SK-N-SH (cell line): Measurements from ENCODE around the gene CYP2A7. TPM values are rescaled to one million over a fixed set of nuclear protein-coding genes. Genes with fewer than 3 reads are reported as not detected.
"Not testable (repeated sequence)": the region's sequence is repeated elsewhere in the genome, so short reads cannot be mapped to it uniquely, and the experiment has no call there.

ENCODE experiments used
- CTCF ChIA-PET: fragments of 300-600, 350-600 bp; formaldehyde crosslinking; extraction: SDS; loops from one replicate; lab custom pipeline; 2021; lab: Yijun Ruan, JAX
- POLR2A ChIA-PET: fragments of 350-600 bp; sonication (Branson Sonifier 250); formaldehyde crosslinking; extraction: SDS; loops from one replicate; lab custom pipeline; 2020; ENCODE audit warnings: antibody characterized with exemption, inconsistent platforms; lab: Yijun Ruan, JAX
- DNase-seq: peaks from one replicate; pipeline ENCODE4 v3.0.0; 2012
- H2AFZ ChIP-seq: fragments of 200-600 bp; sonication (generic); 2 replicates; pipeline ENCODE4 v1.8.1; 2016; ENCODE audit warnings: antibody characterized with exemption, mild to moderate bottlenecking, low read depth
- H3F3A ChIP-seq: fragments of 200-600 bp; sonication (generic); replicated peaks from 2 replicates; pipeline ENCODE3; 2016; ENCODE audit warnings: antibody characterized with exemption, mild to moderate bottlenecking; ENCODE audit not compliant: insufficient read depth
- H3K27ac ChIP-seq, 2 experiments: fragments of 200-500 bp in 1 of 2; fragments of 200-600 bp in 1 of 2; sonication (Bioruptor generic) in 1 of 2; sonication (generic), shearing (Covaris generic) in 1 of 2; 2 replicates each; pipeline versions ENCODE4 v1.5.1 to v1.6.1; 2014 to 2016; ENCODE audit warnings: low read depth in 2 of 2, inconsistent platforms in 1 of 2, low read length in 1 of 2, mild to moderate bottlenecking in 1 of 2, mixed read lengths in 1 of 2
- H3K27me3 ChIP-seq: fragments of 200-600 bp; sonication (generic), shearing (Covaris generic); 2 replicates; pipeline ENCODE4 v1.6.1; 2016; ENCODE audit warnings: mixed run types; ENCODE audit not compliant: insufficient read depth
- H3K36me3 ChIP-seq, 2 experiments: fragments of 200-500 bp in 1 of 2; fragments of 200-600 bp in 1 of 2; sonication (Bioruptor generic) in 1 of 2; sonication (generic) in 1 of 2; replicated peaks in 1 of 2; 2 replicates each; pipeline versions ENCODE3 to v1.5.1; 2014 to 2016; ENCODE audit warnings: low read length in 1 of 2, mild to moderate bottlenecking in 1 of 2; ENCODE audit not compliant: insufficient read depth in 2 of 2, control insufficient read depth in 1 of 2
- H3K4me1 ChIP-seq, 2 experiments: fragments of 200-500 bp in 1 of 2; fragments of 200-600 bp in 1 of 2; sonication (Bioruptor generic) in 1 of 2; sonication (generic), shearing (Covaris generic) in 1 of 2; 2 replicates each; pipeline versions ENCODE4 v1.5.1 to v1.6.1; 2014 to 2016; ENCODE audit warnings: low read depth in 1 of 2, low read length in 1 of 2, mixed run types in 1 of 2; ENCODE audit not compliant: insufficient read depth in 2 of 2, control insufficient read depth in 1 of 2
- H3K4me2 ChIP-seq: fragments of 200-600 bp; sonication (generic), shearing (Covaris generic); 2 replicates; pipeline ENCODE4 v1.6.1; 2017; ENCODE audit warnings: mixed run types
- H3K4me3 ChIP-seq, 2 experiments: fragments of 200-500 bp in 1 of 2; fragments of 200-600 bp in 1 of 2; sonication (Bioruptor generic) in 1 of 2; sonication (generic), shearing (Covaris generic) in 1 of 2; 2 replicates each; pipeline versions ENCODE4 v1.5.1 to v1.8.1; 2014 to 2016; ENCODE audit warnings: low read depth in 2 of 2, inconsistent platforms in 1 of 2, low read length in 1 of 2, mild to moderate bottlenecking in 1 of 2, mixed read lengths in 1 of 2, moderate library complexity in 1 of 2
- H3K79me2 ChIP-seq: fragments of 200-600 bp; sonication (generic); 2 replicates; pipeline ENCODE4 v1.8.1; 2017; ENCODE audit warnings: mild to moderate bottlenecking; ENCODE audit not compliant: insufficient read depth
- H3K9ac ChIP-seq: fragments of 200-600 bp; sonication (generic); 2 replicates; pipeline ENCODE4 v1.6.1; 2017; ENCODE audit warnings: mixed run types
- H3K9me2 ChIP-seq: fragments of 200-600 bp; sonication (generic); 2 replicates; pipeline ENCODE4 v1.6.1; 2017; ENCODE audit warnings: mixed run types
- H3K9me3 ChIP-seq: fragments of 200-600 bp; sonication (generic); 2 replicates; pipeline ENCODE4 v1.6.1; 2017; ENCODE audit warnings: mixed run types, mild to moderate bottlenecking, moderate library complexity
- H4K20me1 ChIP-seq: fragments of 200-600 bp; sonication (generic); 2 replicates; pipeline ENCODE4 v1.6.1; 2017; ENCODE audit warnings: mild to moderate bottlenecking, mixed run types; ENCODE audit not compliant: insufficient read depth
- ELF1 ChIP-seq: IDR thresholded peaks from 2 replicates; pipeline ENCODE4 v1.4.0; 2012
- EZH2phosphoT487 ChIP-seq: fragments of 200-600 bp; sonication (generic); IDR thresholded peaks from 2 replicates; pipeline ENCODE4 v1.6.1; 2017; ENCODE audit warnings: low read depth, mixed run types, mild to moderate bottlenecking, antibody characterized with exemption, moderate library complexity, borderline replicate concordance
- FOSL2 ChIP-seq: IDR thresholded peaks from 2 replicates; pipeline ENCODE4 v1.4.0; 2012; ENCODE audit warnings: low read depth, mild to moderate bottlenecking, moderate library complexity, borderline replicate concordance
- FOXJ3 ChIP-seq: sonication (generic); formaldehyde crosslinking; IDR thresholded peaks from 2 replicates; pipeline ENCODE4 v1.5.1; 2020; ENCODE audit warnings: mild to moderate bottlenecking, missing genetic modification reagents
- GABPA ChIP-seq: IDR thresholded peaks from 2 replicates; pipeline ENCODE4 v1.4.0; 2012; ENCODE audit warnings: low read depth, mild to moderate bottlenecking
- GATA2 ChIP-seq: sonication (generic); formaldehyde crosslinking; IDR thresholded peaks from 2 replicates; pipeline ENCODE4 v1.5.0; 2020; ENCODE audit warnings: mild to moderate bottlenecking, missing genetic modification reagents
- NFIC ChIP-seq: IDR thresholded peaks from 2 replicates; pipeline ENCODE4 v1.4.0; 2012; ENCODE audit warnings: borderline replicate concordance
- NRF1 ChIP-seq: IDR thresholded peaks from 2 replicates; pipeline ENCODE4 v1.6.1; 2012; ENCODE audit warnings: low read depth, mild to moderate bottlenecking, low read length
- POLR2AphosphoS5 ChIP-seq: IDR thresholded peaks from 2 replicates; pipeline ENCODE4 v1.6.1; 2012; ENCODE audit warnings: low read depth, low read length
- RCOR1 ChIP-seq: fragments of 150-350 bp; IDR thresholded peaks from 2 replicates; pipeline ENCODE4 v1.6.1; 2017; ENCODE audit warnings: antibody characterized with exemption, low read length
- RXRA ChIP-seq: IDR thresholded peaks from 2 replicates; pipeline ENCODE4 v1.4.0; 2012; ENCODE audit warnings: low read depth, mild to moderate bottlenecking, borderline replicate concordance
- TEAD4 ChIP-seq: IDR thresholded peaks from 2 replicates; pipeline ENCODE4 v1.4.0; 2012; ENCODE audit warnings: mild to moderate bottlenecking, borderline replicate concordance; ENCODE audit not compliant: insufficient read depth
- YY1 ChIP-seq: IDR thresholded peaks from 2 replicates; pipeline ENCODE4 v1.4.0; 2012; ENCODE audit warnings: low read depth, mild to moderate bottlenecking
- WGBS: methylation state at CpG from one replicate; pipeline ENCODE4 v1.1.6; 2017; ENCODE audit warnings: low lambda C conversion rate; 5-methylcytosine and 5-hydroxymethylcytosine counted together
- polyA plus RNA-seq, 3 experiments: library from polyadenylated mRNA; depleted of rRNA; stranded (reverse); fragments of >200 nt; gene quantifications; 2 replicates each; pipeline ENCODE4 v1.2.3, GENCODE V29; 2012
- TF ChIP-seq, protein P1 (sequence below): fragments of 150-350 bp; IDR thresholded peaks from 2 replicates; pipeline ENCODE4 v1.6.1; 2016; ENCODE audit warnings: mild to moderate bottlenecking, low read depth, low read length
- TF ChIP-seq, protein P2 (sequence below): IDR thresholded peaks from 2 replicates; pipeline ENCODE4 v1.6.1; 2012; ENCODE audit warnings: mild to moderate bottlenecking, low read depth, low read length, moderate library complexity
- TF ChIP-seq, protein P3 (sequence below): IDR thresholded peaks from 2 replicates; pipeline ENCODE4 v1.4.0; 2012; ENCODE audit warnings: low read depth
- TF ChIP-seq, protein P4 (sequence below): IDR thresholded peaks from 2 replicates; pipeline ENCODE4 v1.4.0; 2012; ENCODE audit warnings: low read depth, borderline replicate concordance

CYP2A7 gene
- polyA plus RNA-seq, 1 of the 3 experiments (the other 2 are of a cell fraction), result not detected

DNA sequence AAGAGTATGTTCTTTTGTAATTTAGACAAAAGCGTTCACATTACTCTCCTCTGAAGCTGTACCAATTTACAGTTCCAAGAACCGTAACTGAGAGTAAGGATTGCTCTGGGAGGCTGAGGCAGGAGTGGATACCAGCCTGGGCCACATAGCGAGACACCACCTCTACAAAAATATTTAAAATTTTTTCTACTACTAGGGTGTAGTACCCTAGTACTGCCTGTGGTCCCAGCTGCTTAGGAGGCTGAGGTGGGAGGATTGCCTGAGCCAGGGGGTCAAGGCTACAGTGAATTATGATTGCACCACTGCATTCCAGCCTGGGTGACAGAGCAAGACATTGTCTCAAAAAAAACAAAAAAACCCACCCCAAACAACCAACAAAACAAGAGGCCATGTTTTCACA is 19.7 kb downstream of the CYP2A7 start:
- WGBS, result 43% methylated on average over 3 of the region's 3 CpGs
- no peak for DNase-seq
- no peaks in the 10 kb centered on the region for H3K9me3 ChIP-seq
- H3K27ac ChIP-seq, result no peak overlapping the region
- no peaks in the 10 kb centered on the region; the same call in 1 of the 2 replicates for H3K27me3 ChIP-seq
- no peaks in the 10 kb centered on the region for H3F3A ChIP-seq
- H3K4me3 ChIP-seq, result no peak overlapping the region
- H3K4me1 ChIP-seq, result no peaks in the 10 kb centered on the region
- no peak overlapping the region for H2AFZ ChIP-seq
- no peaks in the 10 kb centered on the region for H4K20me1 ChIP-seq
- ChIA-PET POLR2A (no interaction called here), CTCF (no interaction called here)
- TF ChIP-seq NFIC, result no peak
- TF ChIP-seq, protein P1, sequence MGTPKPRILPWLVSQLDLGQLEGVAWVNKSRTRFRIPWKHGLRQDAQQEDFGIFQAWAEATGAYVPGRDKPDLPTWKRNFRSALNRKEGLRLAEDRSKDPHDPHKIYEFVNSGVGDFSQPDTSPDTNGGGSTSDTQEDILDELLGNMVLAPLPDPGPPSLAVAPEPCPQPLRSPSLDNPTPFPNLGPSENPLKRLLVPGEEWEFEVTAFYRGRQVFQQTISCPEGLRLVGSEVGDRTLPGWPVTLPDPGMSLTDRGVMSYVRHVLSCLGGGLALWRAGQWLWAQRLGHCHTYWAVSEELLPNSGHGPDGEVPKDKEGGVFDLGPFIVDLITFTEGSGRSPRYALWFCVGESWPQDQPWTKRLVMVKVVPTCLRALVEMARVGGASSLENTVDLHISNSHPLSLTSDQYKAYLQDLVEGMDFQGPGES, result no peak
- TF ChIP-seq, protein P2, sequence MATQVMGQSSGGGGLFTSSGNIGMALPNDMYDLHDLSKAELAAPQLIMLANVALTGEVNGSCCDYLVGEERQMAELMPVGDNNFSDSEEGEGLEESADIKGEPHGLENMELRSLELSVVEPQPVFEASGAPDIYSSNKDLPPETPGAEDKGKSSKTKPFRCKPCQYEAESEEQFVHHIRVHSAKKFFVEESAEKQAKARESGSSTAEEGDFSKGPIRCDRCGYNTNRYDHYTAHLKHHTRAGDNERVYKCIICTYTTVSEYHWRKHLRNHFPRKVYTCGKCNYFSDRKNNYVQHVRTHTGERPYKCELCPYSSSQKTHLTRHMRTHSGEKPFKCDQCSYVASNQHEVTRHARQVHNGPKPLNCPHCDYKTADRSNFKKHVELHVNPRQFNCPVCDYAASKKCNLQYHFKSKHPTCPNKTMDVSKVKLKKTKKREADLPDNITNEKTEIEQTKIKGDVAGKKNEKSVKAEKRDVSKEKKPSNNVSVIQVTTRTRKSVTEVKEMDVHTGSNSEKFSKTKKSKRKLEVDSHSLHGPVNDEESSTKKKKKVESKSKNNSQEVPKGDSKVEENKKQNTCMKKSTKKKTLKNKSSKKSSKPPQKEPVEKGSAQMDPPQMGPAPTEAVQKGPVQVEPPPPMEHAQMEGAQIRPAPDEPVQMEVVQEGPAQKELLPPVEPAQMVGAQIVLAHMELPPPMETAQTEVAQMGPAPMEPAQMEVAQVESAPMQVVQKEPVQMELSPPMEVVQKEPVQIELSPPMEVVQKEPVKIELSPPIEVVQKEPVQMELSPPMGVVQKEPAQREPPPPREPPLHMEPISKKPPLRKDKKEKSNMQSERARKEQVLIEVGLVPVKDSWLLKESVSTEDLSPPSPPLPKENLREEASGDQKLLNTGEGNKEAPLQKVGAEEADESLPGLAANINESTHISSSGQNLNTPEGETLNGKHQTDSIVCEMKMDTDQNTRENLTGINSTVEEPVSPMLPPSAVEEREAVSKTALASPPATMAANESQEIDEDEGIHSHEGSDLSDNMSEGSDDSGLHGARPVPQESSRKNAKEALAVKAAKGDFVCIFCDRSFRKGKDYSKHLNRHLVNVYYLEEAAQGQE, result no peak
- no peak for TF ChIP-seq EZH2phosphoT487
- TF ChIP-seq GABPA, result no peak
- no peak for TF ChIP-seq TEAD4
- no peak for TF ChIP-seq POLR2AphosphoS5
- H3K36me3 ChIP-seq, result no peaks in the 10 kb centered on the region
- no peak overlapping the region for H3K4me2 ChIP-seq
- H3K79me2 ChIP-seq, result no peaks in the 10 kb centered on the region
- H3K9ac ChIP-seq, result no peak overlapping the region
- no peaks in the 10 kb centered on the region for H3K9me2 ChIP-seq

DNA sequence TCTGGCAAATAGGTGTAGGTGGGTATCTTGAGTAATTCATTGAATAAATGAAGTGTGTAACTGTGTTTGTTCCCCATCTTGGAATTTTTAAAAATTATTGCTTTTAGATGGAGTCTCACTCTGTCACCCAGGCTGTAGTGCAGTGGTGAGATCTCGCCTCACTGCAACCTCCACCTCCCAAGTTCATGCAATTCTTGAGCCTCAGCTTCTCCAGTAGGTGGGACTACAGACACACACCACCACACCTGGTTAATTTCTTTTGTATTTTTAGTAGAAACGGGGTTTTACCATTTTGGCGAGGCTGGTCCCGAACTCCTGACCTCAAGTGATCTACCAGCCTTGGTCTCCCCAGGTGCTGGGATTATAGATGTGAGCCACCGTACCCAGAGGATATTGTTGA is 23.9 kb downstream of the CYP2A7 start:
- H3K4me3 ChIP-seq, result no peak overlapping the region
- no peaks in the 10 kb centered on the region for H3F3A ChIP-seq
- ChIA-PET CTCF (no interaction called here), POLR2A (no interaction called here)
- H4K20me1 ChIP-seq, result no peaks in the 10 kb centered on the region
- no peak for DNase-seq
- no peaks in the 10 kb centered on the region for H3K27me3 ChIP-seq
- WGBS, result 42% methylated on average over 5 of the region's 5 CpGs
- H3K9me3 ChIP-seq, result no peaks in the 10 kb centered on the region
- no peaks in the 10 kb centered on the region for H3K4me1 ChIP-seq
- no peaks in the 10 kb centered on the region for H3K36me3 ChIP-seq
- H3K9ac ChIP-seq, result no peak overlapping the region
- H3K79me2 ChIP-seq, result no peaks in the 10 kb centered on the region
- H3K4me2 ChIP-seq, result no peak overlapping the region
- no peak for TF ChIP-seq FOXJ3 (CRISPR knock-in tag)
- no peak for TF ChIP-seq NRF1
- no peak for TF ChIP-seq YY1
- TF ChIP-seq, protein P3, sequence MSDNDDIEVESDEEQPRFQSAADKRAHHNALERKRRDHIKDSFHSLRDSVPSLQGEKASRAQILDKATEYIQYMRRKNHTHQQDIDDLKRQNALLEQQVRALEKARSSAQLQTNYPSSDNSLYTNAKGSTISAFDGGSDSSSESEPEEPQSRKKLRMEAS, result no peak
- no peak for TF ChIP-seq ELF1
- TF ChIP-seq TEAD4, result no peak
- TF ChIP-seq FOSL2, result no peak
- TF ChIP-seq POLR2AphosphoS5, result no peak
- no peak for TF ChIP-seq RCOR1
- TF ChIP-seq, protein P4, sequence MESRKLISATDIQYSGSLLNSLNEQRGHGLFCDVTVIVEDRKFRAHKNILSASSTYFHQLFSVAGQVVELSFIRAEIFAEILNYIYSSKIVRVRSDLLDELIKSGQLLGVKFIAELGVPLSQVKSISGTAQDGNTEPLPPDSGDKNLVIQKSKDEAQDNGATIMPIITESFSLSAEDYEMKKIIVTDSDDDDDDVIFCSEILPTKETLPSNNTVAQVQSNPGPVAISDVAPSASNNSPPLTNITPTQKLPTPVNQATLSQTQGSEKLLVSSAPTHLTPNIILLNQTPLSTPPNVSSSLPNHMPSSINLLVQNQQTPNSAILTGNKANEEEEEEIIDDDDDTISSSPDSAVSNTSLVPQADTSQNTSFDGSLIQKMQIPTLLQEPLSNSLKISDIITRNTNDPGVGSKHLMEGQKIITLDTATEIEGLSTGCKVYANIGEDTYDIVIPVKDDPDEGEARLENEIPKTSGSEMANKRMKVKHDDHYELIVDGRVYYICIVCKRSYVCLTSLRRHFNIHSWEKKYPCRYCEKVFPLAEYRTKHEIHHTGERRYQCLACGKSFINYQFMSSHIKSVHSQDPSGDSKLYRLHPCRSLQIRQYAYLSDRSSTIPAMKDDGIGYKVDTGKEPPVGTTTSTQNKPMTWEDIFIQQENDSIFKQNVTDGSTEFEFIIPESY, result no peak
- TF ChIP-seq GATA2 (CRISPR knock-in tag), result no peak
- TF ChIP-seq RXRA, result no peak
- TF ChIP-seq, all 33 proteins: peak for 0
- H2AFZ ChIP-seq, result no peak overlapping the region
- no peak overlapping the region for H3K27ac ChIP-seq
- H3K9me2 ChIP-seq, result no peaks in the 10 kb centered on the region

DNA sequence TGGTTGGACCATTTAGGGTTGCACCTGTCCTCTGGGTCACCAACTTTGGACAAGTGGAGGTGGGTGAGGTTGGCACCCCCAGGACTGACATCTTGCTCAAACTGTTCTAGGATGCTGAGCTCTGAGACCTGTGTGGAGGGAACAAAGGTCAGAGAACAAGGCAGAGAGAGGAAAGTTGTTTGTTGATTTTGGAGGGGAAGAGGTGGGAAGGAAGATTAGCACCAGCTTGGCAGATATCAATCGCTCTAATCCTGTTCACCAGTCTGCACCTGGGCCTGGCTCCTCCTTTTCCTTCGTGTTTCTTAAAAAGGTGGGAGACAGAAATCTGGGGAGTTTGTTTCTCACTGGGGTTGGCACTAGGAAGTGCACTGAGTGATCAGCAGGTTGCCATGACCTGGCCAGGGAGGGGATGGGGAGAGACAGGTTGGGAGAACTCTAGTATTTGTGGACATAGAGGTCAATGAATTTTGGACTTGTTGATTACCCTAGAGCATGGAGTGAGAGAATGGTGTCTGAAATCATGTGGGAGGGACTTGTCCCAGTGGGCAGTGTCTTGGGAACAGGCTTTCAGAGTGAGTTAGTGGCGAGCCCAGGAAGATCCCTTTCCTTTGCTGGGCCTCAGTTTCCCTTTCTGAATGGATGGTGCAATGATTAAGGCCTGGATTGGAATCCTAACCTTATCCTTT is 29.4 kb downstream of the CYP2A7 start:
- H3K79me2 ChIP-seq, H3K36me3 ChIP-seq, H3K4me2 ChIP-seq, POLR2A ChIA-PET, H3K9me3 ChIP-seq, DNase-seq, H3F3A ChIP-seq, CTCF ChIA-PET, H3K9ac ChIP-seq, H3K9me2 ChIP-seq, H2AFZ ChIP-seq, H3K4me1 ChIP-seq, H4K20me1 ChIP-seq, H3K4me3 ChIP-seq, H3K27me3 ChIP-seq, H3K27ac ChIP-seq: not testable (repeated sequence)
- WGBS, result 10% methylated on average over 2 of the region's 3 CpGs
